ENCODE measurements around the gene APLN.

DNA sequence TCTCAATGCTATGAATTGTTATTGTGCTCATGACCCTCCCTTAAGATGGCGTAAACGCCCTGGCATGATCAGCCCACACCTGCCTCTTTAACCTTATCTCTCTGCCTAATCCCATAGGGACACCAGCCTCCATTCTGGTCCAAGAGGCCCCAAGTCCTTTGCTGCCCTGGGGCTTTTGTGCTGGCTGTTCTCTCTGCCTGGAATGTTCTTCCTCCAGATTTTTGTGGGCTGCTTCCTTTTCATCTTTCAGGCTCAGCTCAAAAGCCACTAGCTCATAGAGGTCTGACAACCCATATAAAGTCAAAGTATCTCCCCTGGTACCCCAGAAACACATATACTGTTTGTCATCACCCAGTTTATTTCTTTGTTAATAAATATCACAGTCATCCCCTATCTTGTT, 42.4 kb downstream of the APLN start:
- TF ChIP-seq POLR2A (IDR thresholded peaks at IDR 0.05; ENCODE audit: low read depth, low read length) (no peak), TAF1 (IDR thresholded peaks at IDR 0.05; ENCODE audit: borderline replicate concordance, low read depth, low read length) (no peak), POLR2AphosphoS5 (IDR thresholded peaks at IDR 0.05; ENCODE audit: low read depth, low read length) (no peak)
